Occipital lobe (tissue), 2 donors: ENCODE data around the gene USP31. TPM values are rescaled to one million over a fixed set of nuclear protein-coding genes. Genes with fewer than 3 reads are reported as not detected.

Experiments
- DNase-seq: peaks from one replicate; lab custom pipeline; 2025; lab: John Stamatoyannopoulos, UW
- total RNA-seq: library from RNA; depleted of rRNA; stranded (reverse); fragments of >200 nt; gene quantifications from one replicate; pipeline ENCODE4 v1.2.3, GENCODE V29; 2014

Gene USP31, protein sequence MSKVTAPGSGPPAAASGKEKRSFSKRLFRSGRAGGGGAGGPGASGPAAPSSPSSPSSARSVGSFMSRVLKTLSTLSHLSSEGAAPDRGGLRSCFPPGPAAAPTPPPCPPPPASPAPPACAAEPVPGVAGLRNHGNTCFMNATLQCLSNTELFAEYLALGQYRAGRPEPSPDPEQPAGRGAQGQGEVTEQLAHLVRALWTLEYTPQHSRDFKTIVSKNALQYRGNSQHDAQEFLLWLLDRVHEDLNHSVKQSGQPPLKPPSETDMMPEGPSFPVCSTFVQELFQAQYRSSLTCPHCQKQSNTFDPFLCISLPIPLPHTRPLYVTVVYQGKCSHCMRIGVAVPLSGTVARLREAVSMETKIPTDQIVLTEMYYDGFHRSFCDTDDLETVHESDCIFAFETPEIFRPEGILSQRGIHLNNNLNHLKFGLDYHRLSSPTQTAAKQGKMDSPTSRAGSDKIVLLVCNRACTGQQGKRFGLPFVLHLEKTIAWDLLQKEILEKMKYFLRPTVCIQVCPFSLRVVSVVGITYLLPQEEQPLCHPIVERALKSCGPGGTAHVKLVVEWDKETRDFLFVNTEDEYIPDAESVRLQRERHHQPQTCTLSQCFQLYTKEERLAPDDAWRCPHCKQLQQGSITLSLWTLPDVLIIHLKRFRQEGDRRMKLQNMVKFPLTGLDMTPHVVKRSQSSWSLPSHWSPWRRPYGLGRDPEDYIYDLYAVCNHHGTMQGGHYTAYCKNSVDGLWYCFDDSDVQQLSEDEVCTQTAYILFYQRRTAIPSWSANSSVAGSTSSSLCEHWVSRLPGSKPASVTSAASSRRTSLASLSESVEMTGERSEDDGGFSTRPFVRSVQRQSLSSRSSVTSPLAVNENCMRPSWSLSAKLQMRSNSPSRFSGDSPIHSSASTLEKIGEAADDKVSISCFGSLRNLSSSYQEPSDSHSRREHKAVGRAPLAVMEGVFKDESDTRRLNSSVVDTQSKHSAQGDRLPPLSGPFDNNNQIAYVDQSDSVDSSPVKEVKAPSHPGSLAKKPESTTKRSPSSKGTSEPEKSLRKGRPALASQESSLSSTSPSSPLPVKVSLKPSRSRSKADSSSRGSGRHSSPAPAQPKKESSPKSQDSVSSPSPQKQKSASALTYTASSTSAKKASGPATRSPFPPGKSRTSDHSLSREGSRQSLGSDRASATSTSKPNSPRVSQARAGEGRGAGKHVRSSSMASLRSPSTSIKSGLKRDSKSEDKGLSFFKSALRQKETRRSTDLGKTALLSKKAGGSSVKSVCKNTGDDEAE (N-terminal part only)
- 25.4 TPM for total RNA-seq

DNA sequence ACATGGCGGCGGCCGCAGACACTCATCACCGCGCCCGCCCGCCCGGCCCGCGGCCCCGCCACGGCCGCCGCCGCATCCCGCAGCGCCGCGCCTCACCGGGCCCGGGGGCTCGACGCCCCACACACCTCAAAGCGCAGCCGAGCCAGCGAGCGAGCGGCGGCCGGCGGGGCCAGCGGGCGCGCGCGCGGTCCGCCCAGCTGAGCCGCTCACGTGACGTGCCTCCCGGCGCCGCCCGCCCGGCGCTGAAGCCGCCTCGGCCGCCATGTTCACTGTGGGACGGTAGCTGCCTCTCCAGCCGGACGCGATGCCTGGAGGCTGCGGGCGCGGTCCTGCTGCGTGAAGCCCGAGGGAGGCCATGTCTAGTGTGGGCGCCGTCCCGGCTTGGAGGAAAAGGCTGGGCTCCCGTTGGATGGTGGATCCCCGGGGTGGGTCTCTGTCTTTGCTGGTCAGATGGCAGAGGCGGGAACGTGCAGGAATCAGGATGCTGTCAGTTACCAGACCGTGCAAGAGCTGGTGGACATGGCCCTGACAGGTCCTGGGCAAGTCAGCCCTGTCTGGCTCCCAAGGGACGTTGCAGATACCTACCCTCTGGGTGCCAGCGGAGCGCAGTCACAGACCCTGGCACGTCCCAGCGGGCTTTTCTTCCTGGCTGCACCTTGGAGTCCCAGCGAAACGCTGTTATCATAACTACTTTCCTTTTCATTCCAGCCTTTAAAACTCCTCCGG, at the start of gene USP31:
Gene USP31, minus strand, starts transcription at position 186 of the 726 bp plus-strand sequence. Its CDS starts 182 bp downstream, at position 4.
- peak; percentile 94 for DNase-seq

DNA sequence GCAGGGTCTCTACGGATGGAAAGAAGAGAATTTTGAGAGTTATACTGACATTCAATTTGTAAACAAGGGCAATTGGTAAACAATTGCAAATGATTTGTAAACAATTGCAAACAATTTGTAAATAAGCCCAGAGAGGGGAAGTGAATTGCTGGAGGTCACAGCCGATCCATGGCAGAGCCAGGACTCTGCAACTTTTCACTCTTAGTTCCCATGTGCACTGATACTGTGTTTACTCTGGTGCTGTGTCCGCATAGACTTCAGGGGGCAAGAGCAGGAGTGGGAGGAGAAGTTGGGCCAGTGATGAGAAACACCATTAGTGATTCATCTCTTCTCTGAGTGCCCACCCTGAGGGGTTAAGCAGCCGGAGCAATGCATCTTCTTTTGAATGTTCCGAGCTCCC, 47.3 kb upstream of the USP31 start:
- no peak for DNase-seq

DNA sequence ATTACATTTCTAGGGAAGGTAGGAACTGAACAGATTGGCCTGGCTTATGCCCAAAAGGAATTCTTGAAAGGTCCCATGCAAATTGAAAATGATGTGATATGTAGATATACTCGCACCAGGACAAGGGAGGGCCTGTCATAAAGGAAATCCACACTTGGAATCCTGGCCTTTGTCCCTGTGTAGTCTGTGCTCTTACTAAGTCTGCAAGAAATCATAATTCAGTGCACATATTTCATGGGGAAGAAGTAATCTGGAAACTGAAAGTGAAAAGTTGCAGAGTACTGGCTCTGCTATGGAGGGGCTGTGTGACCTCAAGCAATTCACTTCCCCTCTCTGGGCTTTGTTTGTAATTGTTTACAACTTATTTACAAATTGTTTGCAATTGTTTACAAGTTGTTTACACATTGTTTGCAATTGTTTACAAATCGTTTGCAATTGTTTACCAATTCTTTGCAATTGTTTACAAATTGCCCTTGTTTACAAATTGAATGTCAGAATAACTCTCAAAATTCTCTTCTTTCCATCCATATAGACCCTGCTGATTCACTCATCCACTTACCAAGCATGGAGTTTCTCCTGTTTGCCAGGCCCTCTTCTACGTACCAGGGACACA, 46.2 kb upstream of the USP31 start:
- no peak for DNase-seq

DNA sequence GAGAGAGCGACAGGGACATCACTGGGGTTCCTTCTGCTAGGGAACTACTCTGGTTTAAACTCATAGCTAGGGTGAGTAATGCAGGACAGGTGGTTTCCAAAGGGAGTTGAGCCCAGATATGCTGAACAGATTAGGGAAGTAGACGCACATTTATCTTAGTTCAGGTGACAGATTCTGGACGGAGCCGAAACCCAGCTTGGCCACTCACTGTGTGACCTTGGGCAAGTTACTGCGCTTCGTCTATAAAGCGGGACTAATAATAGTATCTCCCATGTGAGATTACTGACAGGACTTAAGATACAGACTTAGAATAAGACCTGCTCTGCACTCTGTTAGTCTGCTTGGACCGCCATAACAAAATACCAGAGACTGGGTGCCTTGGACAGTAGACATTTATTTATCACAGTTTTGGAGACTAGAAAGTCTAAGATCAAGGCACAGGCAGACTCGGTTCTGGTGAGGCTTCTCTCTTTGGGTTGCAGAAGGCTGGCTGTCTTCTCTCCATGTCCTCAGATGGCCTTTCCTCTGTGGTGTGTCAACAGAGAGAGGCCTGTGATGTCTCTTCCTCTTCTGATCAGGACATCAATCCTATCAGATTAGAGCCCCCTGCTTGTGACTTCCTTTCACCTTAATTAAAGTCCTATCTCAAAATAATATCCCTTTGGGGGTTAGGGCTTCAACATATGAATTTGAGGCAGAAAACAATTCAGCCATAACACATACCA, 45.4 kb upstream of the USP31 start:
- no peak for DNase-seq

DNA sequence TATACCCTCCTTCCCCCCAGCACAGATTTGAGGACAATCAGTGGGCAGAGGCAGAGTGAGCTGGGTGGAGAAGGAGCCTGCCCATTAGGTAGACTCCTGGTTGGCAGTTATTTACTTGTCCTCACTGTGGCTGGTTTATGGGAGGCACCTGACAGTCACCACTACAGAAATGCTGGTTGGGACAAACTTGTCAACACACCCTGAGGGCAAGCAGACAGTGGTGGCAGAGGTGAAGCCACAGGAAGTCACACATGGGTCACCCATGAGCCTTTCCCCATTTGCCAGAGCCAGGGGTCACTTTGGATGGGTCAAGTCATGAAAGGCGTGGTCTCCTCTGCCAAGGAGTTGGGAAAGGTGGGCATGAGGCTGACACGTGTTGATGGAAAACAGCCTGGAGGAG, 39.7 kb upstream of the USP31 start:
- no peak for DNase-seq

DNA sequence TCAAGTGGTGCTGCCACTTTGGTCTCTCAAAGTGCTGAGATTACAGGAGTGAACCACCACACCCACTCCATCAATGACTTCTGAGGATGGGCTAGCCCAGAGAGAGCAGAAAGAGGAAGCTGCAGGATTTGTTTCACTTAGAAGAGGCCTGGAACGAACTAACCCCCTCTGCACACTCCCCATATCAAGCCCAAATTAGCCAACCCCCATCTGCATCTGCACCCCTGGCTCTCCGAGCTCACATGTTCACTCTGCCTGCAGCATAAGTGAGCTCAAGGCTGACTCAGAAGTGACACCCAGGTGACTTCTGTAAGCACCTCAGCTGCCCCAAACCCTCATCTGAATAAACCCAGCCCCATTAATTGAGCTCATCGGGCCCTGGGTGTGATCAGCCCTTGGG, 38.1 kb upstream of the USP31 start:
- DNase-seq = no peak

DNA sequence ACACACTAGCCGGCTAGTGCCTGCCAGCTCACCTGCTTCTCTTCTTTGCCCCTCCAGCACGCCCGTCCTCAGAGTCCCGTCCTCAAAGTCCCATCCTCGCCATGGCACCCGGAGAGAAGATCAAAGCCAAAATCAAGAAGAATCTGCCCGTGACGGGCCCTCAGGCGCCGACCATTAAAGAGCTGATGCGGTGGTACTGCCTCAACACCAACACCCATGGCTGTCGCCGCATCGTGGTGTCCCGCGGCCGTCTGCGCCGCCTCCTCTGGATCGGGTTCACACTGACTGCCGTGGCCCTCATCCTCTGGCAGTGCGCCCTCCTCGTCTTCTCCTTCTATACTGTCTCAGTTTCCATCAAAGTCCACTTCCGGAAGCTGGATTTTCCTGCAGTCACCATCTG, 36.9 kb upstream of the USP31 start:
- DNase-seq = no peak

DNA sequence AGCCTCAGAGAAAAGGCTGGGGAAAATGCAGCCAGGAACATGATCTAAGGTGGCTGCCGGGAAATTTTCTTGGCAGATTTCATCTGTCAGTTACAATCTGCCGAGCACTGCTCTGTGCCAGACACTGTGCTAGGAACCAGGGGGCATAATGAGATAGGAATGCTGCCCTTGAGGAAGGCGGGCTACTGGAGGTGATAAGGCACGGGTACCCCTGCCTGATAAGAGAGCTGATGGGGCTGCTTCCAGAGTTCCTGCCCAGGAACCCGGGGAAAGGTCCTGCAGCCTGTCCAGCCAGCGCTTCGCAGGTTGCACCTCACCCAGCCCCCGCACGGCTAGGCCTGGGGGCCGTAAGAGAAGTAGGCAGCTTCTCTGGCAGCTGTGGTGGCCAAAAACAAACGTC, 36.4 kb upstream of the USP31 start:
- DNase-seq = no peak

DNA sequence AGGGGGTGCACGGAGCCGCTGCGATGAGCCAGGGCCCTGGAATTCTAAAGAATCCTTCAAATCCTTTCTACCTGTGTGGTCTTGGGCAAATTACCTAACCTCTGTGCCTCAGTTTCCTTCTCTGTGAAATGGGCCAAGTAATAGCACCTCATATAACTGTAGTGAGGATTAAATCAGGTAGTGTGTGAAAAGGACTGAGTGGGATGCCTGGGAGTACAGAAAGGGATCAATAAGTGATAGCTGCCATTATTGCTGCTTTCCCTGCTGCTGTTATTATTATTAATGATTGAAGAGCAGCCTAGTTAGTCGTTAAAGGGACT, 34.3 kb upstream of the USP31 start:
- DNase-seq = no peak

DNA sequence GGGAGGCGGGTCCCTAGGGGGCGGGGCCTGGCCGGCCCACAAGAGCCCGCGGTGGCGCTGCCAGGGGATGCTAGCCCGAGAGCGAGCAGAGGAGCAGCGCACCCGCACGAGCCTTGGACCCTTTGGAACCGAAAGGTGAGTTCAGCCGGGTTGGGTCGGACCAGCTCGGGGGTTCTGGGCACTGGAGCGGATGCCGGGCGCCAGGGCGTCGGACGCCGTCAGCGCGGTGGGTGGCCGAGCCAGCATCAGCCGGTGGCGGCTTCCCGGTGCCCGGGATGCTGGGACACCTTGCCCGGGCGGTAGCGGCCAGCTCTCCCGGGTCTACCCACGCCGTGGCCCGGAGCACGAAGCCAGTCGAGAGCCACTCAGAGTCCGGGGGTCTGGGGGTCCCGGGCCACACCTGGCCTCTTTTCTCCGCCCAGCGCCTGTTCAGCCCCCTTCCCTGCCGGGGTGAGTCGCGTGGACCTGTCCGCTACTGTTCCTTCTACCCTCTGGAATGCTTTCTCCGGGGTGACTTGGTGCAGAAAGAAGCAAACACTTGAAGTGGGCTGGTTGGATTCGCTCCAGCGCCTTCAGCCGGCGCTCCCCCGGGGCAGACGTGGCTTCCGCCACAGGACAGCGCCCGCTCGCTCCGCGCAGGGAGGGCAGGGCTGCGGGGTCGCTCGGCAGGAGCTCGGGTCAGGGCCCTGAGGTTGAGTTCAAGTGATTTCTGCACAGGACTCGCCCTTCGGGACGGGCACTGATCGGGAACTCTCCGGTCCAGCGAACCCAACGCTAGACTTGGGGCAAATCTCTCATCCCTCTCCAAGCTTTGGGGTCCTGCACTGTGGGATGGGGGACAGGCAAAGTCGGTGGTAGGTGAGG, 33.7 kb upstream of the USP31 start, which contains the start of gene SCNN1G:
Gene SCNN1G, plus strand, starts transcription at position 67 of the 864 bp plus-strand sequence. CDS start 3,527 bp downstream, outside the sequence.
- no peak for DNase-seq

DNA sequence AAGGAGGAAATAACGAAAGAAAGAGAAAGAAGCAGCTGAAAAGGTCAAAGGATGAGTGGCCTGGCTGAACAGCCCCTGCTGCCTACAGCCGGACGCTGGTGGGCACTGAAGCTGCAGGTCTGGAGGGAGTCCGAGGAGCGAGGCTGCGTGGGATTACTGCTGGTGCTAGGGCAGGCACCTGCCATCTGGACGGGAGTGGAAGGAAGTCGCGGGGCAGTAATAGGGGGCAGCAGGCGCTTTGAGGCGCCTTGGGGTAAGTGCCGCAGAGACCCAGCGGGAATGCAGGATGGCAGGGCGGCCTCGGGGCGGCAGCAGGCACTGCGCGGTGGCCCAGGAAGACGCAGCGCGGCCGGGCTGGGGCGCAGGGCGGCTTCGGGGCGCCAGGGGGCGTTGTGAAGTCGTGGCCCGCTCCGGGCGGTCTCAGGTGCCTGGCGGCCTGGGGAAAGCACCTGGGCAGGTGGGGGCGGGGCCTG, 33.0 kb upstream of the USP31 start:
- DNase-seq = peak; percentile 16

DNA sequence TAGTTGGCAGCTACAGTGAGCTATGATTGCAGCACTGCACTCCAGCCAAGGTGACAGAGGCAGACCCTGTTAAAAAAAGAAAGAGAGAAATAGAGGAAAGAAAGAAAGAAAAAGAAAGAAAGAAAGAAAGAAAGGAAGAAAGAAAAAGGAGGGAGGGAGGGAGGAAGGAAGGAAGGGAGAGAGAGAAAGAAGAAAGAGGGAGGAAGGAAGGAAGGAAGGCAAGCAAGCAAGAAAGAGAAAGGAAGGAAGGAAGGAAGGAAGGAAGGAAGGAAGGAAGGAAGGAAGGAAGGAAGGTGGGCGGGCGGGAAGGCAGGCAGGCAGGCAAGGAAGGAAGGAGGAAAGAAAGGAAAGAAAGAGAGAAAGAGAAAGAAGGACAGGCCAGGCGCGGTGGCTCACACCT, 32.3 kb upstream of the USP31 start:
- DNase-seq = no peak

DNA sequence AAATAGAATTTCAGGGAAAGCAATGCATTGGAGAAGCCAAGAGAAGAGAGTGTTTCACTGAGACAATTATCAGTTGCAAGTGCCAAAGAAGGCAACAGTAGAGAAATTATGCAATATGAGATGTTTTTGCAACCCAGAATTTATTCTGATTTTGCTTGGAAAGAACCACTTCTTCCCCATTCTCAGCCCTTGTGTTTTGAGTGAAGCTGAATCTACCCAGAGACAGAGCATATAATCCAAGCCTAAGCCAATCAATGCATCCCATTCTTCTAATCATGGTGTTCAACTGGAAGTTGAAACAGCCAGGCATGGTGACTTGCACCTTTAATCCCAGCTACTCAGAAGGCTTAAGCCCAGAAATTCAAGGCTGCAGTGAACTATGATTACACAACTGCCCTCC, 26.4 kb upstream of the USP31 start:
- DNase-seq = no peak

DNA sequence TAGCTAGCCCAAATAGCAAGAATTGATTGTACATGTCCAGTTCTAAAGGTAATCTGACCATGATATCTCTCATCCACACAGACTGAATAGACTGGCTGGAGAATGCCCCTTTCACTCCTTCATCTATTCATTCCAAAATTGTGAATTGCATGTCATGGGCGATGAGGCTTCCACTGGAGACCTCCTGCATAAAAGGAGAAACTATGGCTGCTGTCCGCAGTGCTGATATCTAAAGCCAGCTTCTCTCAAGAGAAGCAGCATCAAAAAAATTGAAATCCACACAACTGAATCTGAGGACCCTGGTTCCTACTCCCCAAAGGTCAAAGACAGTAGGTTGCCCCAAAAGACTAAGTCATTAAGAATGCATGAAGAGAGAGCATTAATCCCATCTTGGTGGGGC, 25.4 kb upstream of the USP31 start:
- no peak for DNase-seq

DNA sequence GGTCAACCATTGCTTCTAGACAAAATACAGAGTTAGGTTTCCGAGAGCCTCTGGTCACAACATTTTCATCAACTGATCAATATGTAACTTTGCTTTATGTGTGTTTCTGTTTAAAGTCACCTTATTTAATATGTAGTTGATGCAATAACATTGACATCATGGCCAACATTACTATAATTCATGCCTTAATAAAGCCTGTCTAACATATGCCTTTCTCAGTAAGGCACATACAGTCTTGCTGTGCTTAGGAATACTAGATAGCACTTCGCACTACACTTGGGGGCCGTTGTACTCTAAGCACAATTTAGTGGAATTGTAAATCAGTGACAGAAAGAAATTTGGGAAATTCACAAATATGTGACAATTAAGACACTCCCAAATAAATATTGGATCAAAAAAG, 23.7 kb upstream of the USP31 start:
- no peak for DNase-seq

DNA sequence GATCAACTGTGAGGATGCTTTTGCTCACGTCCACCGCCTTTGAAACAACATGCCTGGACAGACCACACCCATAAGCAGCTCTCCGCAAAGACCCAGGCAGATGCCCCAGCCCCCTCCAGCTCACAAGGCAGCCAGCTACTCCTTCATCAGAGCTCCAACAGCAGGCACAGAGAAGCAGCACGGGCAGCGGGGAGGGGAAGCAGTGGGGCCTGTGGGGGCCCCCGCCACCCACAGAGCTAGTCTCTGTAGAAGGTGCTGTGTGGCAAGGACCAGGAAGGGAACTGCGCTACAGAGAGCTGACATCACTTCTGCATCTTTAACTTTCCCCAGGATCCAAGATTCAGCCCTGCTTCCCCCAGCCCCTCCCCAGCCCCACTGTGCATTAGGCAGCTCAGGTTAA, 23.3 kb upstream of the USP31 start:
- no peak for DNase-seq

DNA sequence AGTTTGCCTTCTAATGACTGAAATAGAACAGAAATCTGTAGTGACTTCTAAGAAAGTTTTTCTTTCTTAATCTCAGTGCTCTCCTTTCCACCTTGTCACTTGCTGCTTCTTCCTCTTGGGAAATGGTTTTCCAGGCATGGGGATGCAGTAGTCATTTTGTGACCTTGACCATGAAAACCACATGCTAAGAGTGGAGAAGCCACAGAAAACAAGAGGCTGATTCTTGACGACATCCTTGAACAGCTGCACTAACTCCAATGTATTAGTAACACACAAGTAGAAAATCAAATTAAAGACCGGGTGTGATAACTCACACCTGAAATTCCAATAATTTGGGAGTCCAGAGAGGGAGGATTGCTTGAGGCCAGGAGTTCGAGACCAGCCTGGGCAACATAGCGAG, 15.5 kb upstream of the USP31 start:
- no peak for DNase-seq

DNA sequence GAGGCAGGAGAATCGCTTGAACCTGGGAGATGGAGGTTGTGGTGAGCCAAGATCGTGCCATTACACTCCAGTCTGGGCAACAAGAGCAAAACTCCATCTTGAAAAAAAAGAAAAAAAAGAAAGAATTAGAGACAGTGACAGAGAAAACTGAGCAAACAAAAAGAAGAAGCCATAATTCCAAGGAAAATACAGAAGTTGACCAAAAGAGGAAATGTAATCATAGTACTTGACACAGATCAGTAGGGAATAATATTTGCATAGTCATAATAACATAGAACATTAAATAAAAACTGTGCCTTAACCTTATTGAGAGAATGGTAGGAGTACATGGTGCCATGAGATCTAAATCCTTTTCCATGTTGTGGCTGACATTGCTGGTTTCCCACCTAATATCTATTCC, 14.7 kb upstream of the USP31 start:
- DNase-seq = no peak

DNA sequence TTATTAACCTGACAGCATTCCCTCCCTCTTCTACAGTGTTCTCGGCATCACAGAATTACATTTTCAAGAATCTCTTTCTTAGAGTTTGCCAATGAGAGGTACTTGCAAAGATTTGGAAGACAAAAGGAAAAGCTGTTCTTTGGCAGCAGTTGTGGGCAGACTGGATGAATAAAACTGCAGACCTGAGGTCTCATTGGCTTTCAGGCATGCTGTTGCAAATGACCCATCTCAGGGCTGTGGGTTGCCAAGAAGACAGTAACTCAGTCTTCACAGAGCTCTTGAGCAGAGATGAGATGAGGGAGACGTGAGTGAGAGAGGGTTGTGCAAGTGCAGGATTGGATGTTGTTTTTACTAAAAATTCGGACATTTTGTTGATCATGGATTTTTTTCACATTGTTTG, 11.3 kb upstream of the USP31 start:
- DNase-seq = no peak
